HG03280 (cell line): Measurements from ENCODE around the gene PSMF1.
"Not testable (repeated sequence)": the region's sequence is repeated elsewhere in the genome, so short reads cannot be mapped to it uniquely, and the experiment has no call there.

Experiments used
- ATAC-seq: cut with Tn5 transposase; IDR thresholded peaks from one replicate; pipeline ENCODE4 v1.9.1; 2021; ENCODE audit warnings: mild to moderate bottlenecking, moderate library complexity; ENCODE audit not compliant: unreplicated experiment

Gene PSMF1

DNA sequence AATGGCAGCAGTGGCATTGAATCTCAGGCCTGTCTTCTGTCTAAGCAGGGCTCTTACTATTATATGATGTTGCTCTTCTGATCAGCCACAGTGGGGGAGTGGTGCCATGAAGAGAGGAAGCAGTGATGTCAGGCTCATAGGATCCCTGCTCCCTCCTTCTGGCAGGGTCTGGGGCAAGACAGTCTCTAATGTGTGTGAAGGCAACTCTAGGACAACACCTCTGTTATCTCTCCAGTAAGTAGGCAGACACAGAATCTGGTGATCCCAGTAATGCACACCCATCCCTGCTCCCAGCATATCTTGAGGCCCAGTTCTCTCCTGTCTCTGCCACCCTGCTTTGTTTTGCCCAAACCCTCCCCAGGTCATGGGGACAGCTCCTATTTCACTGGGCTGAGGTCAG lies 93.6 kb downstream of the PSMF1 start:
- no peak for ATAC-seq

DNA sequence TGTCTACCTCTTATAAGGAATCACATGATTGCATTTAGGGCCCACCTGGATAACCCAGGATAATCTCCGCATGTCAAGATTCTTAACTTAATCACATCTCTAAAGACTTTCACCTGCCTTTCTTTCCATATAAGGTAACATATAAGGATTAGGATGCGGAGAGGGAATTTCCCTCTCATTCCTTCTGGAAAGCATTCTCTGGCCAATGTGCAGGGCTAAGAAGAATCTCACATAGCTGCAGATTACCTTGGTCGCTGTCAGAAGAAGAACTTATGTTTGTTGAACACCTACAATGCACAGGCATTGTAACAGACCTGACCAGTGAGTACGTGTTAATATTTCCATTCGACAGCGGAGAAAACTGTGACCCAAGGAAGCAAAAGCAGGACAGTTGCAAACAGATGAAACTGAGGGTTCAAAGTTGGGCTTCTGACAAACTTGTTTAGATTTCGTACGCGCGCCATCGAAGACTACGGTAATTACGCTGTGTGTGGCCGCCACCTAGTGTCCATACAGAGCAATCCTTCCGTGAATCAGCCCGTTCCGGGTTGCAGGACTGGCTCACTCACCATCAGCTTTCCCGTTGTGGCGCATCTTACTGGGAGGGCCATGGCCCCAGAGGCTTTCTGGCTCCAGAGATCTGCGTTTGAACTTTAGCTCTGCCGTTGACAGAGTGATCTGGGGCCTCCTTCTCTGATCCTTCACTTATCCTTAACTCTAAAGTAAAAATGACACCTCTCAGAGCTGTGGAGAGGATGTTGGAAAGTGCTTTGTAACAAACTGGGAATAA lies 94.4 kb downstream of the PSMF1 start:
- peak; percentile 68 for ATAC-seq

DNA sequence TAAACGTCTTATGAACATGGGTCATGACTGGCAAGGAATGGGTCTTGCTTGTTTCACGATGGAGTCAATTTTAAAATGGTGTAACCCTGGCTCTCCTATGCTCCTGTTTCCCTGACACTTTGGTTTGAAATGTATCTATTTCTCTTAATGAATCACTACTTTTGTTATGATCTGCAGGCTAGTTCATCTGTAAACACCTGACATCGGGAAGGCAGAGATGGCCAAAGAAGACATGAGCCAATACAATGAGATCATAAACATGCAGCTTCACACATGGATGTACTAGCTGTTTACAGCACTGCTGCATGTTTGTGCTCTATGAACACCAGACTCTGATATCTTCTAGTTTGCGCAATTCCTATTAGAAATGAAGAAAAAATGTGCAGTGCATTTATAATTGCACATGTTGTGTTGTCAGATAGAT lies 96.4 kb downstream of the PSMF1 start:
- no peak for ATAC-seq

DNA sequence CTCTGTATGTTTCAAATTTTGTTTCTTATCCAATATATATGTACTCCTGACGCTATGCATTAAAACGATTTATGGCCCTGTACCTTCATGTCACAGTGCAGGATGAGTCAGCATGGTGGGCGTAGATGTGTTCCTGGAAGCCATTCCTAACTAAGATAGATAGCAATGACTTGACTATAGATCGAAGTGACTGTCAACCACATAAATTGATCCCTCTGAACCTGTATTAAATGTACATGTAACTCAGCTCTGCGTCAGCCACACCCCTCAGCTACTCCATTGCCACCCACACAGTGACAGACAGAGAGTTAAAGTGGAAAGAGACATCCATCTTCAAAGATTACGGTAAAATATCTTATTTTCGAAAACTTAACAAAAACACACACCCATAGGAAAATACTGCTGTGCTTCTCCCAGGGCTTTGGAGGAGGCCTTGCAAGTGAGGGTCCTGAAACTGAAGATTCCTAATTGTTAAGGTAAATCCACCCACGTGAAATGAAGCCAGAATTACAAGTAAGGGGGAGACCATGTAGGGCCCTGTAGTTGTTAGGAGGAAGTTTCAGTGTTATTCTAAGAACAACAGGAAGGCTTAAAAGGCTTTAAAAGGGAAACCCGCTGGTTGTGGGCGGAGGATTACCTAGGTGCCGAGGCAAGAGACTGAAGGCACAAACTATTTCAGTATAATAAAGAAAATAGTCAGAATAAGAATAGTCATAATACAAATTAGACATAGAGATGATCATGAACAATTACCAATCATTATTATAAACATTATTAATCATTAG lies 97.2 kb downstream of the PSMF1 start:
- ATAC-seq = no peak

DNA sequence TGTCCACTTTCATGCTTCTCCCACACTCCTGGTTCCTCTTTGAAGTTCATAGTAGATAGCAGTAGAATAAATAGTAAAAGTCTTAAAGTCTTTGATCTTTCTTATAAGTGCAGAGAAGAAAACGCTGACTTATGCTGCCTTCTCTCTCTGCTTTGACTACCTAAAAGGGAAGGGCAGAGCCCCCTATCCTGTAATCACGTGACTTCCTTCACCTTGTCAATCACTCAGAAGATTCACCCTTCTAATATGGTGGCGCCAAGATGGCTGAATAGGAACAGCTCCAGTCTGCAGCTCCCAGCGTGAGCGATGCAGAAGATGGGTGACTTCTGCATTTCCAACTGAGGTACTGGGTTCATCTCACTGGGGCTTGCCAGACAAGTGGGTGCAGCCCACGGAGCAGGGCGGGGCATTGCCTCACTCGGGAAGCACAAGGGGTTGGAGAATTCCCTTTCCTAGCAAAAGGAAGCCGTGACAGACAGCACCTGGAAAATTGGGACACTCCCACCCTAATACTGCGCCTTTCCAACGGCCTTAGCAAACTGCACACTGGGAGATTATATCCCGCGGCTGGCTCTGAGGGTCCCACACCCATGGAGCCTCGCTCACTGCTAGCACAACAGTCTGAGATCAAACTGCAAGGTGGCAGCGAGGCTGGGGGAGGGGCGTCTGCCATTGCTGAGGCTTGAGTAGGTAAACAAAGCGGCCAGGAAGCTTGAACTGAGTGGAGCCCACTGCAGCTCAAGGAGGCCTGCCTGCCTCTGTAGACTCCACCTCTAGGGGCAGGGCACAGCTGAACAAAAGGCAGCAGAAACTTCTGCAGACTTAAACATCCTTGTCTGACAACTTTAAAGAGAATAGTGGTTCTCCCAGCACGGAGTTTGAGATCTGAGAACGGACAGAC lies 98.4 kb downstream of the PSMF1 start:
- not testable (repeated sequence) for ATAC-seq
